H1 (cell line): ENCODE measurements around the gene ADCK2. TPM values are rescaled to one million over a fixed set of nuclear protein-coding genes. Genes with fewer than 3 reads are reported as not detected.
"Not testable (repeated sequence)": the region's sequence is repeated elsewhere in the genome, so short reads cannot be mapped to it uniquely, and the experiment has no call there.

Experiments used
- CTCF ChIA-PET: fragments of 300-600 bp; sonication (Branson Sonifier 250); formaldehyde crosslinking; loops from one replicate; lab custom pipeline; 2021; ENCODE audit not compliant: partially characterized antibody; lab: Charles Lee
- POLR2A ChIA-PET: fragments of 300-600 bp; sonication (Branson Sonifier 250); formaldehyde crosslinking; loops from one replicate; lab custom pipeline; 2021; ENCODE audit warnings: inconsistent platforms; ENCODE audit not compliant: partially characterized antibody; lab: Charles Lee
- DNase-seq, 2 experiments: peaks; one replicate each; pipeline versions ENCODE4 v3.0.0 to v3.0.0-alpha.2; 2010 to 2022; ENCODE audit warnings: low spot score in 2 of 2, low read depth in 1 of 2, mixed read lengths in 1 of 2
- FAIRE-seq: peaks from 2 replicates; lab custom pipeline; 2011; peaks lifted over from hg19 to GRCh38; lab: Jason Lieb, UNC
- H2AFZ ChIP-seq: 2 replicates; pipeline ENCODE4 v1.8.1; 2012; ENCODE audit warnings: low read length, inconsistent platforms
- H2AK5ac ChIP-seq: 2 replicates; pipeline ENCODE4 v1.6.1; 2013; ENCODE audit warnings: low read depth, low read length
- H2BK120ac ChIP-seq: replicated peaks from 2 replicates; pipeline ENCODE3; 2013; ENCODE audit warnings: low read depth, low read length, inconsistent platforms
- H2BK12ac ChIP-seq: 2 replicates; pipeline ENCODE4 v1.6.1; 2013; ENCODE audit warnings: low read depth, low read length
- H2BK15ac ChIP-seq: 2 replicates; pipeline ENCODE4 v1.6.1; 2013; ENCODE audit warnings: low read length
- H2BK20ac ChIP-seq: 2 replicates; pipeline ENCODE4 v1.6.1; 2013; ENCODE audit warnings: low read length
- H2BK5ac ChIP-seq: 2 replicates; pipeline ENCODE4 v1.6.1; 2013; ENCODE audit warnings: low read depth, low read length
- H3K14ac ChIP-seq: 2 replicates; pipeline ENCODE4 v1.6.1; 2013; ENCODE audit warnings: inconsistent platforms; ENCODE audit not compliant: insufficient read length
- H3K18ac ChIP-seq: 2 replicates; pipeline ENCODE4 v1.6.1; 2013; ENCODE audit warnings: low read length; ENCODE audit errors: extremely low read depth
- H3K23ac ChIP-seq: 2 replicates; pipeline ENCODE4 v1.6.1; 2013; ENCODE audit warnings: inconsistent platforms; ENCODE audit not compliant: insufficient read length
- H3K23me2 ChIP-seq: 2 replicates; pipeline ENCODE4 v1.6.1; 2013; ENCODE audit warnings: low read depth, low read length
- H3K27ac ChIP-seq: 2 replicates; pipeline ENCODE4 v1.6.1; 2011; ENCODE audit warnings: low read depth, low read length, inconsistent platforms
- H3K27me3 ChIP-seq, 4 experiments: replicated peaks in 1 of 4; 1 replicate in 1 of 4; 2 replicates in 3 of 4; pipeline versions ENCODE4 v1.6.1 to v1.8.1; 2011 to 2013; ENCODE audit warnings: low read length in 3 of 4, mild to moderate bottlenecking in 3 of 4, inconsistent platforms in 2 of 4, mixed read lengths in 2 of 4, moderate library complexity in 1 of 4; ENCODE audit not compliant: control insufficient read depth in 3 of 4, insufficient read depth in 3 of 4; ENCODE audit errors: extremely low read depth in 1 of 4
- H3K36me3 ChIP-seq, 4 experiments: 2 replicates each; pipeline versions ENCODE4 v1.6.1 to v1.8.1; 2011 to 2013; ENCODE audit warnings: mild to moderate bottlenecking in 4 of 4, low read length in 3 of 4, moderate library complexity in 2 of 4, control low read depth in 1 of 4, inconsistent platforms in 1 of 4; ENCODE audit not compliant: insufficient read depth in 4 of 4, control insufficient read depth in 2 of 4
- H3K4ac ChIP-seq: replicated peaks from 2 replicates; pipeline ENCODE3; 2013; ENCODE audit warnings: low read length, low read depth, mixed read lengths, inconsistent platforms; ENCODE audit not compliant: insufficient read length
- H3K4me1 ChIP-seq, 4 experiments: replicated peaks in 1 of 4; 1 replicate in 1 of 4; 2 replicates in 3 of 4; pipeline versions ENCODE4 v1.6.1 to v1.8.1; 2011 to 2013; ENCODE audit warnings: low read length in 3 of 4, inconsistent platforms in 2 of 4, mixed read lengths in 1 of 4; ENCODE audit not compliant: insufficient read depth in 4 of 4, control insufficient read depth in 3 of 4
- H3K4me2 ChIP-seq, 2 experiments: 2 replicates each; pipeline versions ENCODE4 v1.6.1 to v1.8.1; 2011 to 2013; ENCODE audit warnings: low read depth in 2 of 2, low read length in 2 of 2, control low read depth in 1 of 2, inconsistent platforms in 1 of 2, mild to moderate bottlenecking in 1 of 2; ENCODE audit not compliant: insufficient read depth in 1 of 2
- H3K4me3 ChIP-seq, 4 experiments: fragments of 200-600, 300-600 bp in 1 of 4; sonication (generic), shearing (Covaris generic), sonication (Bioruptor Twin) in 1 of 4; 2 replicates each; pipeline versions ENCODE4 v1.5.1 to v1.8.1; 2011 to 2016; ENCODE audit warnings: low read length in 4 of 4, low read depth in 3 of 4, control low read depth in 2 of 4, inconsistent platforms in 2 of 4, mild to moderate bottlenecking in 2 of 4, mixed read lengths in 1 of 4, moderate library complexity in 1 of 4; ENCODE audit not compliant: insufficient read depth in 2 of 4; ENCODE audit errors: extremely low read depth in 1 of 4
- H3K56ac ChIP-seq: replicated peaks from 2 replicates; pipeline ENCODE3; 2013; ENCODE audit warnings: low read depth, mild to moderate bottlenecking, mixed read lengths, low read length, inconsistent platforms; ENCODE audit not compliant: insufficient read length
- H3K79me1 ChIP-seq: 2 replicates; pipeline ENCODE4 v1.6.1; 2013; ENCODE audit warnings: low read depth, low read length, control low read depth
- H3K79me2 ChIP-seq, 2 experiments: 2 replicates each; pipeline versions ENCODE4 v1.6.1 to v1.8.1; 2012 to 2013; ENCODE audit warnings: low read length in 2 of 2, mild to moderate bottlenecking in 2 of 2, inconsistent platforms in 1 of 2; ENCODE audit not compliant: insufficient read depth in 2 of 2, control insufficient read depth in 1 of 2
- H3K9ac ChIP-seq, 4 experiments: replicated peaks in 1 of 4; 1 replicate in 1 of 4; 2 replicates in 3 of 4; pipeline versions ENCODE4 v1.6.1 to v1.8.1; 2011 to 2013; ENCODE audit warnings: low read depth in 3 of 4, low read length in 3 of 4, control low read depth in 2 of 4, mild to moderate bottlenecking in 2 of 4, moderate library complexity in 2 of 4, inconsistent platforms in 1 of 4; ENCODE audit errors: extremely low read depth in 1 of 4
- H3K9me3 ChIP-seq, 2 experiments: 2 replicates each; pipeline versions ENCODE4 v1.6.1 to v1.8.1; 2012 to 2013; ENCODE audit warnings: mild to moderate bottlenecking in 2 of 2, moderate library complexity in 2 of 2, control low read depth in 1 of 2, inconsistent platforms in 1 of 2, low read depth in 1 of 2, low read length in 1 of 2, mixed read lengths in 1 of 2; ENCODE audit not compliant: insufficient read depth in 2 of 2
- H4K20me1 ChIP-seq, 2 experiments: replicated peaks in 1 of 2; 2 replicates each; pipeline versions ENCODE3 to v1.8.1; 2011 to 2013; ENCODE audit warnings: inconsistent platforms in 2 of 2, low read length in 2 of 2, mild to moderate bottlenecking in 1 of 2; ENCODE audit not compliant: insufficient read depth in 2 of 2, control insufficient read depth in 1 of 2
- H4K5ac ChIP-seq: 2 replicates; pipeline ENCODE4 v1.6.1; 2013; ENCODE audit warnings: low read length, low read depth, mixed read lengths, inconsistent platforms; ENCODE audit not compliant: insufficient read length
- H4K8ac ChIP-seq: 2 replicates; pipeline ENCODE4 v1.8.0; 2013; ENCODE audit warnings: mild to moderate bottlenecking, moderate library complexity, low read length, inconsistent platforms; ENCODE audit not compliant: insufficient read depth; ENCODE audit errors: extremely low read depth
- H4K91ac ChIP-seq: replicated peaks from 2 replicates; pipeline ENCODE3; 2013; ENCODE audit warnings: low read length, mixed read lengths, inconsistent platforms; ENCODE audit not compliant: insufficient read length
- WGBS, 2 experiments: shearing (Covaris generic) in 1 of 2; methylation state at CpG; one replicate each; pipeline versions ENCODE4 v1.1.6 to v1.1.7; 2013 to 2015; ENCODE audit warnings: low lambda C conversion rate in 2 of 2, mixed read lengths in 2 of 2, inconsistent platforms in 1 of 2, low coverage in 1 of 2, missing lambda C conversion rate in 1 of 2; ENCODE audit not compliant: insufficient replicate concordance in 2 of 2, insufficient coverage in 1 of 2, insufficient read length in 1 of 2; ENCODE audit errors: extremely low coverage in 1 of 2, missing lambda C conversion rate in 1 of 2; 5-methylcytosine and 5-hydroxymethylcytosine counted together
- polyA plus RNA-seq, 7 experiments: library from polyadenylated mRNA; depleted of rRNA in 3 of 7; stranded (reverse) in 5 of 7; unstranded in 2 of 7; fragments of >200 nt in 5 of 7; fragments of 200-250 nt in 2 of 7; gene quantifications; 1 replicate in 5 of 7; 2 replicates in 1 of 7; 4 replicates in 1 of 7; pipeline versions ENCODE4 v1.2.1 to v1.2.3, GENCODE V29; 2011 to 2013; ENCODE audit warnings: missing spikeins in 2 of 7, mixed read lengths in 2 of 7
- total RNA-seq: library from RNA; stranded (reverse); fragmentation: NEBNext Ultra II Directional; extraction: Animal tissue kit (Norgen Biotek cat#: 25700); gene quantifications from 2 replicates; pipeline ENCODE4 v1.2.1, GENCODE V29; 2021

Gene ADCK2
- total and polyA plus RNA-seq, 2 of the 8 experiments (the other 6 are each of a cell fraction or from before 2014, with no cell fraction given) = 6.9 to 11.7 TPM

DNA sequence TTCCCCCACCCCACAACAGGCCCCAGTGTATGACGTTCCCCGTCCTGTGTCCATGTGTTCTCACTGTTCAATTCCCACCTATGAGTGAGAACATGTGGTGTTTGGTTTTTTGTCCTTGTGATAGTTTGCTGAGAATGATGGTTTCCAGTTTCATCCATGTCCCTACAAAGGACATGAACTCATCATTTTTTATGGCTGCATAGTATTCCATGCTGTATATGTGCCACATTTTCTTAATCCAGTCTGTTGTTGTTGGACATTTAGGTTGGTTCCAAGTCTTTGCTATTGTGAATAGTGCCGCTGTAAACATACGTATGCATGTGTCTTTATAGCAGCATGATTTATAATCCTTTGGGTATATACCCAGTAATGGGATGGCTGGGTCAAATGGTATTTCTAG lies 36.0 kb downstream of the ADCK2 start:
- H2BK20ac ChIP-seq, H3K18ac ChIP-seq, H3K79me1 ChIP-seq, H2AK5ac ChIP-seq, POLR2A ChIA-PET, H3K27ac ChIP-seq, H4K91ac ChIP-seq, H3K56ac ChIP-seq, H3K79me2 ChIP-seq, H2AFZ ChIP-seq, H3K4ac ChIP-seq, FAIRE-seq, H2BK12ac ChIP-seq, H3K27me3 ChIP-seq, H3K9me3 ChIP-seq, H2BK120ac ChIP-seq, H3K4me2 ChIP-seq, H2BK15ac ChIP-seq, H3K23me2 ChIP-seq, H3K14ac ChIP-seq, H4K8ac ChIP-seq, H3K9ac ChIP-seq, H4K20me1 ChIP-seq, DNase-seq, H3K23ac ChIP-seq, H3K4me1 ChIP-seq, H4K5ac ChIP-seq, H3K4me3 ChIP-seq, H2BK5ac ChIP-seq: not testable (repeated sequence)
- CTCF ChIA-PET = interaction anchor here (0.9 kb wide), 1 partner anchor 28 kb away, joined by 4 read pairs; no protein-coding TSS in a partner anchor
- peaks cover 0 to 17% (median 8%) of the 10 kb centered on the region in 4 experiments; a peak in 3 of 8 replicates for H3K36me3 ChIP-seq
- WGBS, 2 experiments = 90% methylated on average over 4 of the region's 4 CpGs; no CpG with 5 or more reads in 1 of the 2 experiments

GRCh38 chr7:140712392-140712791 lies 39.6 kb downstream of the ADCK2 start:
- H3K9me3 ChIP-seq, H3K4me2 ChIP-seq, H3K56ac ChIP-seq, H4K20me1 ChIP-seq, H2BK120ac ChIP-seq, DNase-seq, H3K27me3 ChIP-seq, H3K4me3 ChIP-seq, H2BK15ac ChIP-seq, H3K9ac ChIP-seq, H2AK5ac ChIP-seq, H4K8ac ChIP-seq, H3K27ac ChIP-seq, H3K23me2 ChIP-seq, H3K4me1 ChIP-seq, POLR2A ChIA-PET, H2BK20ac ChIP-seq, H3K18ac ChIP-seq, H3K14ac ChIP-seq, H2AFZ ChIP-seq, CTCF ChIA-PET, H3K23ac ChIP-seq, H3K36me3 ChIP-seq, FAIRE-seq, H2BK12ac ChIP-seq, H2BK5ac ChIP-seq, H3K79me2 ChIP-seq, H4K5ac ChIP-seq, H3K79me1 ChIP-seq, H4K91ac ChIP-seq, H3K4ac ChIP-seq: not testable (repeated sequence)
